CD4-positive, alpha-beta T cell treated with Interleukin-15 for 4 hours (primary cell): ENCODE data around the gene ADM.

ENCODE experiments used
- DNase-seq: peaks from one replicate; pipeline ENCODE4 v3.0.0-alpha.2; 2020; ENCODE audit warnings: low spot score

ADM gene

GRCh38 chr11:10328314-10329098 is 23.6 kb downstream of the ADM start:
- DNase-seq: no peak

GRCh38 chr11:10329356-10329755 is 24.5 kb downstream of the ADM start:
- DNase-seq: no peak

DNA sequence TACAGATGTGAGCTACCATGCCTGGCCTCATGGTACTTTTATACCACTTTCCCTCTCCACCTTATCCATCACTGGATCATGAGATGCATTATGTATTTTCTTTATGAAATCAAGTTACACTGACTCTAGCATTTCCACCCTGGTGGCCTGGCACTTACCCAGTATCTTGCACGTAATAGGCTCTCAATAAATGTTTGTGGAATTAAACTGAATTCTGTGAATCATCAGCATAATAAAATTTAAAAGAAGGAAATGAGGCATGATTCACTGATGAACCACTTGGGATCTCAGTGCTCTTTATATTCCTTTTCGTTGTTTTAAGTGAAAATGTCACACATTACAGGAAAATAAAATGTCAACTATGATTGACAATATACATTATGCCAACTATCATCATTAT is 25.1 kb downstream of the ADM start:
- no peak for DNase-seq

- no peak for DNase-seq
Measured at GRCh38 chr11:10331548-10332289, 26.8 kb downstream of the ADM start.

- DNase-seq: no peak
Measured at GRCh38 chr11:10333490-10333889, 28.6 kb downstream of the ADM start.

- DNase-seq: no peak
Measured at GRCh38 chr11:10338287-10338686, 33.4 kb downstream of the ADM start.

DNA sequence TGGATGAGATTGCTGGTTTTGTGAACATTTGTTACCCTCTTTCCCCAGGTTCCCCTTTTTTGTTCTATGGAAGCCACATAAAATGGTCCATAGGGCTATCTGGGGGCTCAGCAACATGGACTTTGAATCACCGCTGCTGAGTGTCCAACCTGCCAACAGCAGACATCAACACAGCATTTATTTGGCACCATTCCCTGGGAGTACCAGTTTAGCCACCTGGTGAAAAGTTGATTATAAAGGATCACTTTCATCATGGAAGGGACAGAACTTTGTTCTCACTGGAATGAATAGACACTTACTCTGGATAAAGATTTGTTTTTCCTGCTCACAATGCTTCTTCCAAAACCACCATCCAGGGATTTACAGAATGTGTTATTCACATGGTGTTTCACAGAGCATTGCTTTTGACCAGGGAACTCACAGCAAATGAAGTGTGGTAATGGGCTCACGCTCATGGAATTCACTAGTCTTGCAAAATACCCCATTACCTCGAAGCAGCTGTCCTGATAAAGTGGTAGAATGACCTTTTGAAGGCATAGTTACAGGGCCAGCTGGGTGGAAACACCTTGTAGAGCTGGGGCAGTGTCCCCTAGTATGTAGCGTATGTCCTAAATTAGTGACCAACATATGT is 43.9 kb downstream of the ADM start:
- no peak for DNase-seq

GRCh38 chr11:10349281-10349665 is 44.4 kb downstream of the ADM start:
- DNase-seq: no peak

GRCh38 chr11:10349806-10350205 is 44.9 kb downstream of the ADM start:
- DNase-seq: no peak

- no peak for DNase-seq
Measured at GRCh38 chr11:10350334-10350733, 45.5 kb downstream of the ADM start.

DNA sequence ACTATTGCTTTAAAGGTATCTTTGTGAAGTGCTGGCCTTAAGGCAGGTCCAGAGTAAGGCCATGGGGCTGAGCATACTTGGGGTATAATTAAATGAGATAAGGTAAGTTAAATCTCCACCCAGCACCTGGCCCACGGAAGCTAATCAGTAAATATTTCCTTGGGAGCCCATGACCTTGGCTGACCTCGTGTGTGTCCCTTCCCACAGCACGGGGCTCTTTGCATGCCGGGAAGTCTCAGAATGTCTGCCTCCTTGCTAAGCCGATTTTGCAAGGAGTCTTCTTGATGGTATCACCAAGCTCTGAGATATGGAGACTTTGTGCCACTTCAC is 46.5 kb downstream of the ADM start:
- DNase-seq: no peak

DNA sequence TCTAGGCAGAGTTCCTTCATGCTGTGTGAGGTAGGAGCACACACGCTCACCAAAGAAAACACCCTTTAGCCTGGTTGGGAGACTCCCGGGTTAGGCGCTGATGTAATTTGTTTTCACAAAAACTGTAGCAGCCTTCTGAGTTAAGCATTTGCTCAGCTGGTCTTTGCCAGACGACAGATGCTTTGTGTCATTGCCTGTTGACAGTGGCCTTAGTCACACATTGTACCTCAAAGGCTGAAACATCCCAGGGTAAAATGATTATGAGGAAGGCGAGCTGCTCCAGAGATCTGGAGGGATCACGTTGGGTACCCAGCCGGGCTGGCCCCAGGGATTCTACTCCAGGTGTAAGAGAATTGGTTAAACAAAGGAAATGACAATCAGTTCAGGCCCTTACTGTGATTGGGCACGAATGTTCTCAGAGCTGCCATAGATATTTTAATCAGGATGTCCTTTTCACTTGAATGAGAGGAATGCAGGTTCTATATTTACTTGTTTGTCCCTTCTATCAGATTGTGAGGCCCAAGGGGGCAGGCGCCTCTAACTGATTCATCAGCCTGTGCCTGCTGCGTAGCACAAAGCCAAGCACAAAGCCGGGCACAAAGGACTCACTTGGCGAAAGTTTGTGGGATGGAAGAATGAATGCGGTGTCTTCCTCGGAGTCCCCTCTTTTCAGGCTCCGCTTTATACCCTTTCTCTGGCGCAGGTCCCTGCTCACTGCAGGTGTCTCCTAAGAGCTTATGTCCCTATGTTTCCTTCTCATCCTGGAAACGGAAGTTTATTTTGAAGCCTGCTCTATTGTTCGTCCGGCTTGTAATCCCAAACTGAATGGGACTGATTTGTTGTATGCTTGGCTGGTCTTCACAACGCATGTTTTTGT is 47.1 kb downstream of the ADM start:
- no peak for DNase-seq

- no peak for DNase-seq
Measured at GRCh38 chr11:10352921-10353550, 48.2 kb downstream of the ADM start.

DNA sequence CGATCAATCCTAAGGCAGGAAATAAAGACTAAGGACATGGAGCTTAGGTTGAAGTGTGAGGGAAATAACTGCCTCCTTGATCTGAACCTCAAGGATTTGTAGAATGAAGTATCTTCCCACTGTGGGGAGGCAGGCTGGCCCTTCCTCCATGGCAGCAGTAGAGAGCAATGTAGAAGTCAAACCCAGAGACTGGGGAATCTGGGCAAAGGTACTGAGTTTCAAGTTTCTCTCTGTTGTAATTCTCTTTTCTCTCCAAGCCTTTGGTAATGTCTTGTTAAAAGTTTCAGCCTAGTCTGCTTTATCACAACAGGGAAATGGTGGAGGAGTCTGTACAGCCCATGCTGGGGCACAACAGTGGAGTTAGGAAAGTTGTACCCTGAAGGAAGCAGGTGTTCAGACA is 49.5 kb downstream of the ADM start:
- DNase-seq: no peak

GRCh38 chr11:10355257-10355661 is 50.4 kb downstream of the ADM start:
- no peak for DNase-seq

- DNase-seq: no peak
Measured at GRCh38 chr11:10356161-10356560, 51.3 kb downstream of the ADM start.
